Measurements from ENCODE around the gene VAV2.

- TF ChIP-seq CTCF (IDR thresholded peaks at IDR 0.05) (no peak), POLR2A (IDR thresholded peaks at IDR 0.05) (no peak)
Measured at GRCh38 chr9:133938753-133939152, 53.4 kb downstream of the VAV2 start.

Measured in uterus (tissue), 2 donors.